Glomerular endothelial cell (primary cell): Measurements from ENCODE around the gene P4HB. TPM values are rescaled to one million over a fixed set of nuclear protein-coding genes. Genes with fewer than 3 reads are reported as not detected.
"Not testable (repeated sequence)": the region's sequence is repeated elsewhere in the genome, so short reads cannot be mapped to it uniquely, and the experiment has no call there.

Experiments
- DNase-seq: peaks from one replicate; pipeline ENCODE4 v3.0.0-alpha.2; 2011; ENCODE audit warnings: low read depth, low spot score; ENCODE audit errors: extremely low read depth
- total RNA-seq: library from RNA; depleted of rRNA; stranded (reverse); fragments of >200 nt; gene quantifications from 2 replicates; pipeline ENCODE4 v1.2.3, GENCODE V29; 2015

P4HB gene
- total RNA-seq, 1 donor from 2014 or later, result 3,034 TPM

GRCh38 chr17:81849457-81849856, 10.9 kb downstream of the P4HB start:
- DNase-seq, result no peak

GRCh38 chr17:81846743-81847689, 13.3 kb downstream of the P4HB start:
- DNase-seq, result no peak

DNA sequence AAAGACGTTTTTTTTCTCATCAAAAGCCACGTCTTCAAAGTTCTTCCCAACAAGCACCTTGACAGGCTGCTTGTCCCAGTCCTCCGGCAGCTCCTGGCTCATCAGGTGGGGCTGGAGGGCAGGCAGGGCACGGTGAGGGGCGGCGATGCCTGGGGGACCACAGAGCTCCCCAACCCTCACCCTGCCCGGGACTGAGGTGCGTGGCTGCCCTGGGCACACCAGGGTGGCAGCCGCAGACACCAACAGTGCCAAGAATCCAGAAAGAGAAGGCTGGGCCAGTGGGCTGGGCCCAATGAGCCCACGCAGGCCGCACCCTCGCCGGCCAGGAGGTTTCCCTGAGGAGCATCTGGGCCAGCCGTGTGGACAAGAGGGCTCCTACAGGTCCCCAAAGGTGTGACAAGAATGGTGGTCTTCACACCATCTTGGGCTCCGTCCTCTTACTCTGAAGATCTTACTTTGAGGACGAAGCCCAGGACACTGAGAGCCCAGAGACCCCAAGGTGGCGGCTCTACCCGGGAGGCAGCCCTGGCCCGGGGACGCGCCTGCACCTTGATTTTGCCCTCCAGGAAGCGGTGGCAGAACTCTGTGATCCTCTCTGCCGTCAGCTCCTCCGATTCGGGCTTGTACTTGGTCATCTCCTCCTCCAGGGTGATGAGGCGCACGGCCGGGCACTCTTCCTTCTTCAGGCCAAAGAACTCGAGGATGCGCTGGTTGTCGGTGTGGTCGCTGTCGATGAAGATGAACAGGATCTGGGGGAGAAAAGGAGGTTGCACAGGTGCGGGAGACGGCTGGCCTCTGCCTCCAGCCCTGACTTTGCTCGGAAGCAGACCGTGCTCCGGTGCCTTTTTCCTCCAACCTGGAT, 14.2 kb downstream of the P4HB start:
- no peak for DNase-seq

- no peak for DNase-seq
Measured at GRCh38 chr17:81845361-81845760, 15.0 kb downstream of the P4HB start.

- no peak for DNase-seq
Measured at GRCh38 chr17:81844887-81845286, 15.4 kb downstream of the P4HB start.

- no peak for DNase-seq
Measured at GRCh38 chr17:81844327-81844851, 15.9 kb downstream of the P4HB start.

GRCh38 chr17:81843713-81844326, 16.5 kb downstream of the P4HB start:
- no peak for DNase-seq

GRCh38 chr17:81842725-81843504, 17.4 kb downstream of the P4HB start:
- DNase-seq, result no peak

DNA sequence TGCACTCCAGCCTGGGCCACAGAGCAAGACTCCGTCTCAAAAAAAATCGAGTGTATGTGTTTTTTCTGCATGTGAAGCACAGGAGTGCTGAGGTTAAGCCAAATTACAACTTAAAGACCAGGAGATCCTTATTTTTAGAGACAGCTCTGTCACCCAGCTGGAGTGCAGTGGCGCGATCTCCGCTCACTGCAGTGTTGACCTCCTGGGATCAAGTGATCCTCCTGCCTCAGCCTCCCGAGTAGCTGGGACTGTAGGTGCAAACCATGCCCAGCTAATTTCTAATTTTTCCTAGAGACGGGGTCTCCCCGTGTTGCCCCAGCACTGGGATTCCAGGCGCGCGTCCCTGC, 18.0 kb downstream of the P4HB start:
- no peak for DNase-seq

DNA sequence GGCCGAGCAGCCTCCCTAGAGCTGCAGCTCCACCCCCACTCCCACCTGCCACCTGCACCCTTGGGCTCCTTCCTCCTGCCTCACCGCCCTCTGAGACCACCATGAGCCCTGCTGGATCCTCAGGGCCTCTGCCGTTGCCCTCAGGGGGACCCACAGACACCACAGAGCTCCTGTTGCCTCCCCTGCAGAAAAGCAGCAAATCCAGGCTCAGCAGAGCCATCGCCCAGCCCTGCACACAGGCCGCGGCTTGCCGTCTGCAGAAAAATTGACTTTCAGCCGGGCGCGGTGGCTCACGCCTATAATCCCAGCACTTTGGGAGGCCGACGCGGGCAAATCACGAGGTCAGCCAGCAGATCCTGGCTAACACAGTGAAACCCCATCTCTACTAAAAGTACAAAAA, 18.5 kb downstream of the P4HB start:
- no peak for DNase-seq

DNA sequence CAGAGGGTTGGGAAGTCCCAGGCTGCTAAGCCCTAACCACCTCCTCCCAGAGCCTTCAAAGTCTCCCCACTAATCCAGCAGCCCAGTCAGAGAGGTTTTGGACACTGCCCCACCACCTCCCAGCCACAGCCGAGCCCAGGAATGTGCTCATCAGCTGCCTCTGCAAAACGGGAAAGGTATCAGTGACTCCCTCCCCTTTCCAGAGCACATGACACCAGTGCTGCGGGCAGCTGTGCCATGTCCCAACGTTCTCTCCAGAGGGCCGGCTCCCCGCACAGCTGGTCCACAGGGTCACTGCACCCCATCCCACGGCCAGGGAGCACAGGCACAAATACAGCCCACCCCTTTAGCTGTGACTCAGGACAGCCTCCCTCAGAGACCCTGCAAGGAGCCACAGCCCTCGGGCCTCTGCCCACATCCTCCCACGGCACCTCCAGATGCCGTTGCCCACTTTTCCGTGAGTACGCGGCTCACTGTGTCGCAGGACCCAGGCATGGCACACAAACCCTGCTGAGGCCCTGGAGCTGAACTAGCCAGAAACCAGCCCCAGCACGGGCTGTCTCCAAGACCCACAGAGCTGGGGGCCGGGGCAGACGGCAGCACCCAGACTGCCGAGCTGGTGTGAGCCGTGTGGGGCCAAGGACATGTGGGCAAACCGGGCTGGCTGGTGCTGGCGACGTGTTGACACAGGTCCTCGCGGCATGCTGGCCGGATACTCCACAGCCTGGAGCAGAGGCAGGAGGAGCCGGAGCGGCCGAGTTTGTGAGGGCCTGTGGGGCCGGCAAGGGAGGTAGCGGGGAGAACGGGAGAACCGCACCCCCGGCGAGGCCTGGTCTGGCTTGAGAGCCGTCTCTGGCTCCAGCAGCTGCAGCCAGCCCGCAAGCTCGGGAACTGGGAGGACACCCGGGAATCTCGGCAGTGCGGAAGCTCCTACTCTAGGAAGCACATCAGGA, 19.2 kb downstream of the P4HB start:
- DNase-seq, result no peak

DNA sequence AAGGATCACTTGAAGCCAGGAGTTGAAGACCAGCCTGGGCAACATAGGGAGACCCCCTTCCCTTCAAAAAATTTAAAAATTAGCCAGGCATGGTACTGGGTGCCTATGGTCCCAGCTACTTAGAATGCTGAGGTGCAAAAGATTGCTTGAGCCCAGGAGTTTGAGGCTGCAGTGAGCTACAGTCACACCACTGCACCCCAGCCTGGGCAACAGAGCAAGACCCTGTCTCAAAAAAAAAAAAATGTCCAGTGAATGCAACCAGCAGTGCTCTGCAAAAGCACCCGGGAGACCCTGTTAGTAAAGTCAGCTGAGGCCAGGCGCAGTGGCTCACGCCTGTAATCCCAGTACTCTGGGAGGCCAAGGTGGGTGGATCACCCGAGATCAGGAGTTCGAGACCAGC, 20.3 kb downstream of the P4HB start:
- DNase-seq, result not testable (repeated sequence)

GRCh38 chr17:81839301-81839700, 21.0 kb downstream of the P4HB start:
- no peak for DNase-seq

DNA sequence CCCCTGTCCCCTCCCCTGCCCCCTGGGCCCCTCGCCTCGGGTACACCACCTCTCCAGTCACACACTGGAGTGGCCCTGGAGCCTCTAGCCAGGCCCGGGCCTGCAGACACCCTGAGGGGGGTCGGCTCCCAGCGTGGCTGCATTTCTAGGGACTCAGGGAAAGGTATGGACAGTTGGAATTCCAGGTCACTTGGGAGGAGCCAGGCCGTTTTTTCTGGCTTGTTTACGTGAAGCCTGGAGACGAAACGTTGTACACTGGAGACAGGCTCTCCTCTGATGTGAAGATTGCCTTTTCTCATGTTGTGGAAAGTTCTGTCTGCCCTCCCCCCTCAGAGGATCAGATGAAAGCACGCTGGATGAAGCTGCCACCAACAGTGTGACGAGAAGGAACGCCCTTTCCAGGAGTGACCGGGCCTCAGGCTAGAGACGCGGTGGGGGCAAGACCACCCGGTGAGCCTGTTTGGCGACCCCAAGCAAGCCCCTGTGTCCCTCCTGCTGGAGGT, 21.5 kb downstream of the P4HB start:
- no peak for DNase-seq

DNA sequence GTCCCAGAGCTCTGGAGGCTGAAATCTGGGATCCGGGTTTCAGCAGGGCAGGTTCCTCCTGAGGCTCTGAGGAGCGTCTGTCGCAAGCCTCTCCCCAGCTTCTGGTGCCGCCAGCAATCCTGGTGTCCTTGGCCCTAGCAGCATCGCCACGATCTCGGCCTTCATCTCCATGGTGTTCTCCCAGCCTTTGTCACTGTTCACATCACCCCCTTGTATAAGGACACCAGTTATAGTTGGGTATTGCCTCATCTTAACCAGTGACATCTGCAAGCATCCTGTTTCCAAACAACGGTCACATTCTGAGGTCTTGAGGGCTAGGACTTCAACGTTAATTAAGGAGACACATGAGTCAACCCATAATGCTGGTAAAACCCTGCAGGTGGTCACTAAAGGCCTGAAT, 22.7 kb downstream of the P4HB start:
- no peak for DNase-seq

- no peak for DNase-seq
Measured at GRCh38 chr17:81834831-81835267, 25.5 kb downstream of the P4HB start, which contains the start of gene PPP1R27. Gene PPP1R27 (minus strand): TSS chr17:81835050. CDS start chr17:81834953, 97 bp downstream.

GRCh38 chr17:81833921-81834830, 26.2 kb downstream of the P4HB start:
- no peak for DNase-seq
